Kidney epithelial cell (primary cell): ENCODE data around the gene SYNE2. TPM values are rescaled to one million over a fixed set of nuclear protein-coding genes. Genes with fewer than 3 reads are reported as not detected.

Experiments used
- DNase-seq: peaks from one replicate; pipeline ENCODE4 v3.0.0-alpha.2; 2010; ENCODE audit warnings: low read depth
- H3K27me3 ChIP-seq: 2 replicates; pipeline ENCODE4 v1.6.0; 2011; ENCODE audit warnings: low read length; ENCODE audit not compliant: control insufficient read depth, insufficient read depth
- H3K36me3 ChIP-seq: 2 replicates; pipeline ENCODE4 v1.5.1; 2011; ENCODE audit warnings: low read length; ENCODE audit not compliant: control insufficient read depth, insufficient read depth
- H3K4me3 ChIP-seq: 2 replicates; pipeline ENCODE4 v1.5.1; 2011; ENCODE audit warnings: low read depth, mild to moderate bottlenecking, control low read depth, low read length
- total RNA-seq: library from RNA; depleted of rRNA; stranded (reverse); fragments of >200 nt; gene quantifications from 2 replicates; pipeline ENCODE4 v1.2.3, GENCODE V29; 2015
- TF ChIP-seq, protein P1 (sequence below): IDR thresholded peaks from 2 replicates; pipeline ENCODE4 v1.5.1; 2011; ENCODE audit warnings: mild to moderate bottlenecking, moderate library complexity, low read length, control low read depth, inconsistent platforms; ENCODE audit not compliant: insufficient read depth, poor library complexity, severe bottlenecking

SYNE2 gene
- total RNA-seq, 1 donor from 2014 or later = 35.7 TPM

DNA sequence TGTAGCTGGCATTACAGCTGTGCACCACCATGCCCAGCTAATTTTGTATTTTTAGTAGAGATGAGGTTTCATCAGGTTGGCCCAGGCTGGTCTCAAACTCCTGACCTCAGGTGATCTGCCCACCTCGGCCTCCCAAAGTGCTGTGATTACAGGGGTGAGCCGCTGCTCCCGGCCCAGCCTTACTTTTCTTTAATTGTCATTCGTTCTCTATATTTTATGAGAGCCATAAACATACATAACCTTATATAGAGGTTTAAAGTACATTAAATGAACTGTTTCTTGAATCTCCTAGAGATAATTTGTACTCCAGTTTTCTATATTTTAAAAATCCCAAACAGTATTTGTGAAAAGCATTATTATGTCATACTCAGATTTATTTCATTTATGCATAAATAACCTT lies 98.6 kb downstream of the SYNE2 start:
- TF ChIP-seq, protein P1, sequence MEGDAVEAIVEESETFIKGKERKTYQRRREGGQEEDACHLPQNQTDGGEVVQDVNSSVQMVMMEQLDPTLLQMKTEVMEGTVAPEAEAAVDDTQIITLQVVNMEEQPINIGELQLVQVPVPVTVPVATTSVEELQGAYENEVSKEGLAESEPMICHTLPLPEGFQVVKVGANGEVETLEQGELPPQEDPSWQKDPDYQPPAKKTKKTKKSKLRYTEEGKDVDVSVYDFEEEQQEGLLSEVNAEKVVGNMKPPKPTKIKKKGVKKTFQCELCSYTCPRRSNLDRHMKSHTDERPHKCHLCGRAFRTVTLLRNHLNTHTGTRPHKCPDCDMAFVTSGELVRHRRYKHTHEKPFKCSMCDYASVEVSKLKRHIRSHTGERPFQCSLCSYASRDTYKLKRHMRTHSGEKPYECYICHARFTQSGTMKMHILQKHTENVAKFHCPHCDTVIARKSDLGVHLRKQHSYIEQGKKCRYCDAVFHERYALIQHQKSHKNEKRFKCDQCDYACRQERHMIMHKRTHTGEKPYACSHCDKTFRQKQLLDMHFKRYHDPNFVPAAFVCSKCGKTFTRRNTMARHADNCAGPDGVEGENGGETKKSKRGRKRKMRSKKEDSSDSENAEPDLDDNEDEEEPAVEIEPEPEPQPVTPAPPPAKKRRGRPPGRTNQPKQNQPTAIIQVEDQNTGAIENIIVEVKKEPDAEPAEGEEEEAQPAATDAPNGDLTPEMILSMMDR = no peak
- no peaks in the 10 kb centered on the region for H3K27me3 ChIP-seq
- peaks cover 2% of the 10 kb centered on the region for H3K36me3 ChIP-seq
- no peak overlapping the region for H3K4me3 ChIP-seq
- no peak for DNase-seq

DNA sequence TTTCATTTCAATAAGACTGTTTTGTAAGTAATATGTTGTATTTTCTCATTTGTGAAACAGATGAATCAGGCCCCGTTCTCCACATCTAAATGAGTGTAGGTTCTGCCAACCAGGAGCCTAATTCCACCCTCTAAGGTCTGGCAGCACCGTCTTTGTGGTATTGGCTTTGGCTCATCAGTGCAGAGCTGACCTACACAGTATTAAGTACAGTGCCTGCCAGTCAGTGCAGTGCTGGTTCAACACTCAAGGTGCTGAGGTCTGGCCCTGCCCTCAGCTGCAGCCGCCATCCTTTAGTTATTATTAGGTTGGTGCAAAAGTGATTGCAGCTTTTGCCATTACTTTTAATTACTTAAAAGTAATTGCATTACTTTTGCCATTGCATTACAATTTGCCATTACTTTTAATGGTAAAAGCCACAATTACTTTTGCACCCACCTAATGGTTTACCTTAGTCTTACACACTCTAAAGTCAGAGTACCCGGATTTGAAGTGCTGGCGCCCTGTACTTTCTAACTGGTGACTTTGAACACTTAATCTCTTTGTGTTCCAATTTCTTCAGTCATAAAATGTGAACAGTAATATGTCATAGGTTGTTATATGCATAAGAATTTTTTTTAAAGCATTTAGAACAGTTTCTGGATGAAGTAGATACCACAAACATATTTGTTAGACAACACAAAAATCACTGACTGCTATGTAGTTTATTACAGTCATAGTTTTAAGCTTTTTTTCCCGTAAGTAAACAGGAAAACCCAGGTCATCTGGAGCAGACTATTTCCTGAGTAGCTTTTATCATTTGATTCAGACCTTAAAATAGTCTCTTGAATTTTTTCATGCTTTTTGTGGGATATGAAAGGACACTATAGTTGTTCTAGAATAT lies 99.5 kb downstream of the SYNE2 start:
- TF ChIP-seq, protein P1 = no peak
- Histone ChIP-seq H3K27me3 (no peaks in the 10 kb centered on the region), H3K36me3 (peaks cover 2% of the 10 kb centered on the region), H3K4me3 (no peak overlapping the region)
- no peak for DNase-seq

DNA sequence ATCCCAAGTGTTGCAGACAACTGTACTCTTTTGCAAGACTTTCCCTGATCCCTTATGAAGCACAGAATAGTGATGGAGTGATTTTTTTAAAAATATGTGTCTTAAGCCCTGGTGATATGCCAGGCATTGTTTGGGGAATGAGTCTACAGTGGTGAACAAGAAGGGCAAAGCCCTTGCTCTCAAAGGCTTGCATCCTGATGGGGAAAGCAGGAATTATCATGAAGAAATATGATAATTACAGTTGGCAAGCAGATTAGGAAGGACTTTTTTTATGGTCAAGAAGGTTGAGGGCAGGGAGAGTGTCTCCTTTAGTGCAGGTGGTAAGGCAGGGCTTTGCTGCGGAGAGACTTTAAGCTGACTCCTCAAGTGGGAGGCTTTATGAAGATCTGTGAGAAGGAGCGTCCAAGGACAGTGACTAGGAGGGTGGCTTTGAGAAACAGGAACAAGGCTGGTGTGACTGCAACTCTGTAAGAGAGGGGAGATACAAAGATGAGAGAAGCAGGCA lies 100.2 kb downstream of the SYNE2 start:
- DNase-seq = no peak
- no peaks in the 10 kb centered on the region for H3K27me3 ChIP-seq
- no peak overlapping the region for H3K4me3 ChIP-seq
- H3K36me3 ChIP-seq = peaks cover 2% of the 10 kb centered on the region
- TF ChIP-seq, protein P1 = no peak

DNA sequence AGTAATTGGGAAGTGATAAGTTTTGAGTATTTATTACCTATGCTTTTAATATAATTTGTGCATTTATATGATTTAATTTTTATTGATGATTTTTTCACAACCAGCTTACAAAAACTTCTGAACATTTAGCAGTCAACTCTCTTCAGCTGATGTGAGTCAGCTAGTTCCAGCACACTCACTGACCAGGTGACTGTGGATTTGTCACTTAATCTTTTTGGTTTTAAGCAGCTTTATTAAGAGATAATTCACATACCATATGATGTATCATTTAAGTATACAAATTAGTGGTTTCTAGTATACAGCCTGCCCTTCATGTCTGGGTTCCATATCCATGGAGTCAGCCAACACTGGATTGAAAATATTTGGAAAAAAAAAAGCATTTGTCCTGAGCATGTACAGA lies 103.5 kb downstream of the SYNE2 start:
- no peaks in the 10 kb centered on the region for H3K27me3 ChIP-seq
- no peak for DNase-seq
- TF ChIP-seq, protein P1 = no peak
- H3K36me3 ChIP-seq = no peaks in the 10 kb centered on the region
- no peak overlapping the region for H3K4me3 ChIP-seq

DNA sequence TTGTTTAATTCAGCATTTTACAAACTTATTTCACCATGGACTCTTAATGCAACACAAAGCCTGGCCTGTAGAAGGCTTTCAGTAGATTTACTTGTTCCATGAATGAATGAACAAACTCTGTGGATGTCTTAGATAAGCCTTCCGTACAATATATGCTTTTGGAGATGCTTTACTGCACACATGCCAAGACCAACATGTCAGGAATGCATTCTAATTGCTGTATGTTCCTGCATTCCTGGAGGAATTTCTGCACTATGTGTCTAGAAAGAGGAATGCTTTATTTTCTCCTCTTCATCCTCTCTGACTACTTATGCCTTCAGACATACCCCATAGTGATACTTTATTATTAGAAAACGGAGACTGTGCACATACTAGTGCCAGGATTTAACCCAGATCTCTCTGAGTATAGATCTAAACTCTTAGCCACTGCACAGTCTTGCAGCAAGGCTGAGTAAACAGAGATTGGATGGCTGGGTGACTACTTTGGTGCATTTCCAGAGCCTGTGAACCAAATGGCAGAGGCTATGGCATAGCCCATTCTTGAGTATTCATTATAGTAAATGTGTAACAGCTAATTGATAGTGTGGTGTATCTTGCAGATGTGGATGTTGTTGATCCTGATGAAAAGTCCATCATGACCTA lies 108.2 kb downstream of the SYNE2 start:
- DNase-seq = no peak
- Histone ChIP-seq H3K27me3 (no peaks in the 10 kb centered on the region), H3K4me3 (no peak overlapping the region), H3K36me3 (no peaks in the 10 kb centered on the region)
- TF ChIP-seq, protein P1 = no peak

DNA sequence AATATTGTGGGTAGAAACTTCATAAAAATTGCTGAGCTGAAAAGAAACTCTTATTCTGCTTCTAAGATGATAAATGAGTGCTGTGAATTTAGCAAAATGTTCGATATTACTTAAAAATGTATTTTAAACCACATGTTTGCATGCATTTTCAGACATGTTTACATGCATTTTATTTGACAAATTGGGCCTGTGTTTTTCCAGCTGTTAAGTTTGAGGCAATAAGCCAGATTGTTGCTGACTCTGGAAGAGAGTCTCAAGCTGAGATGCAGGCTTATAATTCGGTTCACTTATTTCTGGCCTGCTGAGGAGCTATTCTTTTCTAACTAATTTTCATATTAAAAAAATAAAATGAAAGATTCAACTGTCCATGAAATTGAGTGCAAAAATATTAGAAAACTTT lies 110.1 kb downstream of the SYNE2 start:
- H3K36me3 ChIP-seq = no peaks in the 10 kb centered on the region
- no peaks in the 10 kb centered on the region for H3K27me3 ChIP-seq
- H3K4me3 ChIP-seq = no peak overlapping the region
- no peak for DNase-seq
- TF ChIP-seq, protein P1 = no peak
